Ureter (tissue), 1 donor: ENCODE results near the gene ZFR. TPM values are rescaled to one million over a fixed set of nuclear protein-coding genes. Genes with fewer than 3 reads are reported as not detected.
A peak's percentile ranks its signal among the peaks of the same experiment; 100 is the strongest.
"Not testable (repeated sequence)": the region's sequence is repeated elsewhere in the genome, so short reads cannot be mapped to it uniquely, and the experiment has no call there.

Experiments
- DNase-seq: peaks from one replicate; pipeline ENCODE4 v3.0.0-alpha.2; 2020; ENCODE audit warnings: low spot score
- total RNA-seq: library from RNA; stranded (reverse); gene quantifications from one replicate; pipeline ENCODE4 v1.2.4, GENCODE V29; 2023
- donor health status: DM: yes; HTN: yes; CAD: no.

The ZFR gene
- total RNA-seq, 1 donor from 2014 or later: 85.1 TPM

DNA sequence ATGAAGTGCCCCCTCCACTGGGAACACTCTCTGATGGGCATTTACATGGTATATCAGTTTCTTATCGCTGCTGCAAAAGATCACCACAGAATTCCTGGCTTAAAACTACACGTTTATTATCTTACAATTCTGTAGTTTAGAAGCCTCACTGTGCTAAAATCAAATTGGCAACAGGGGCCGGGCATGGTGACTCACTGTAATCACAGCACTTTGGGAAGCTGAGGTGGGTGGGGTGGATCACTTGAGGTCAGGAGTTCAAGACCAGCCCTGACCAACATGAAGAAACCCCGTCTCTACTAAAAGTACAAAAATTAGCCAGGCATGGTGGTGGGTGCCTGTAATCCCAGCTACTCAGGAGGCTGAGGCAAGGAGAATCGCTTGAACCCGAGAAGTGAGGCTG, 7.8 kb upstream of the ZFR start:
- DNase-seq: not testable (repeated sequence)

GRCh38 chr5:32450952-32451351, 6.4 kb upstream of the ZFR start:
- no peak for DNase-seq

DNA sequence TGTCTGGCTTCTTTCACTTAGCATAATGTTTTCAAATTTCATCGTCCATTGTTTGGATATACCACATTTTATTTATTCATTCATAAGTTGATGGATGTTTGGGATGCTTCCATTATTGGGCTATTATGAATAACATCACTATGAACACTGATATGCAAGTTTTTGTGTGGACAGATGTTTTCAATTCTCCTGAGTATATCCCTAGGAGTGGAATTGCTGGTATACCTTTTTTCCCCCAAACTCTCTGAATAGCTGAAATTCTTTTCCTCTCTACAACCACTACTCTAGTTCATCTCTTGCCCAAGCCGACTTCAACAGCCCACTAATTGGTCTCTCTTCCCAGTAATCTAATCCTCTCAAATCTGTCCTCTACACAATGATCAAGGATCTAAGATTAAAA, 4.7 kb upstream of the ZFR start:
- no peak for DNase-seq

GRCh38 chr5:32446630-32447029, 2.1 kb upstream of the ZFR start:
- no peak for DNase-seq

- no peak for DNase-seq
Observed at GRCh38 chr5:32445831-32446614, 1.5 kb upstream of the ZFR start.

DNA sequence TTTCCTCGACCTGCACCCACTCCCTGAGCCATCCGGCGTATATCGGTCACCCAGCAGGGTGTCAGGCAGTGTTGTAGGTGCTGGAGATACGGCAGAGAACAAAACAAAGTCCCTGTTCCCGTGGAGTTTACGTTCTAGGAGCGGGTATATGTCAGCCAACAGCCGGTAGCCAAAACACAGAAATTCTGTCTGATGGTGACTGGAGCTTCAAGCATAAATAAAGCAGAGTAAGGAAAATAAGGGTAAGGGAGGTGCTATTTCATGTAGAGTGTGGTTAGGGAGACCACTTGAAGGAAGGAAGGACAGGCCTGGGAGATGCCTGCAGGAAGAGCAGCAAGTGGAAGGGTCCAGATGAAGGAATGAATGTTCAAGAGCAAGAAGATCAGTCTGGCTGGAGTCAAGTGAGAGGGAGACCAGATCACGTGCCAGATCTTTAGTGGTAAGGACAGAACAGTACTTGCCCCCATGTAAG, 783 bp upstream of the ZFR start:
- DNase-seq: no peak

DNA sequence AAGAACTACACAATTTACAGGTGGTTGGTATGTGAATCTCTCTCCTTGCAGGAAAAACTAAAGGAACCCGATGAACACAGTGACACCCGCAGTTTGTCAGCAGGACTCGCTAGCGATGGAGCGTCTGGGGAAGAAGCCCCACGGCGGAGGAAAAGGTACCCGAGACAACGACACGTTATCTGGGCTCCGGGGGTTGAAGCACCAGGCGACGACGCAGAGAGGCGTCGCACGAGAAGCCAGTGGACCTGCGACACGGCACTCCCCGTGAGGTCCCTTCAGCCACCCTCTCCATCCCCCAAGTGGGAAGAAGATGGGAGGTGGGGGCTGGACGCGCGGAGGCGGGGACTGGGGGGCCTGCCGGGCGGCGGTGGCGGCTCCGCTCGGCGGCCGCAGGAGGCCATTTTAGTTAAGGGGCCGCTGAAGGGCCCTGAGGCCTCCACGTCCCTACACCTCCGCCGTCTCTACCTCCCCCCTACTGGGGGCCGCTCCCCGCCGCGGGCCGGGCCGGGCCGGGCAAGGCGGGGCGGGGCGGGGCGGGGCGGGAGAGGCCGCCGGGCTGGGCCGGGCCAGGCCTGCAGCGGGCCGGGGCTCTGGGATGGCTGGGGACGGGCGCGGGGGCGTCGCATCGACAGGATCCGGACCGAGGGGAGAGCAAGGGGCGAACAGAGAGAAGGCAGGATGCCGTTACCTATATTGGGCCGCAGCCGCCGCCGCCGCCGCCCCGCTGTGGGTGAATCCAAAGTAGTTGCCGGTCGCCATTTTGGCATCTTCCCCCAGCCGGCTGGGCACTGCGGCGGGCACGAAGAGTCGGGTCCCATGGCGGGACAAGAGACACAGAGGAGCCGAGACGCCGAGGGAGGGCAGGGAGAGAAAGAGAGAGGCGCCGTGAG, 754 bp downstream of the ZFR start:
- peak; percentile 54 for DNase-seq

DNA sequence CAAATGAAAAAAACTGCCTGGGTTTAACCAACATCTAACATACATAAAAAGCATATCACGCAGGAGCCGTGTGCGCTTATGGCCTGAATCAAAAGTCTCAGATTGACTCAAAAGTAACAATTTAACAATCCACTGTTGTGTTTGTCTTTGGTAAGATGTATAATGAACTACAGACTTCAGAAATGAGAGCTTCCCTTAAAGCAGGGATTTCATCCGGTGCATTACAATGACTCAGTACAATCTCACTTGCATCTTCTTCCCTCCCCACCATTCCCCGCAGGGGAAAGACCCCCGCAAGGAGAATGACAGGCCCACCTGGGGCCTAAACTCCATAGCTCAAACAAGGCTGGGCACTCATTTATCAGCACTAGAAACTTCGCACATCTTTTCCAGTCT, 1.4 kb downstream of the ZFR start:
- no peak for DNase-seq

GRCh38 chr5:32439086-32439642, 5.4 kb downstream of the ZFR start:
- no peak for DNase-seq

- DNase-seq: no peak
Observed at GRCh38 chr5:32436553-32437242, 7.8 kb downstream of the ZFR start.

- no peak for DNase-seq
Observed at GRCh38 chr5:32435383-32435782, 9.2 kb downstream of the ZFR start.

DNA sequence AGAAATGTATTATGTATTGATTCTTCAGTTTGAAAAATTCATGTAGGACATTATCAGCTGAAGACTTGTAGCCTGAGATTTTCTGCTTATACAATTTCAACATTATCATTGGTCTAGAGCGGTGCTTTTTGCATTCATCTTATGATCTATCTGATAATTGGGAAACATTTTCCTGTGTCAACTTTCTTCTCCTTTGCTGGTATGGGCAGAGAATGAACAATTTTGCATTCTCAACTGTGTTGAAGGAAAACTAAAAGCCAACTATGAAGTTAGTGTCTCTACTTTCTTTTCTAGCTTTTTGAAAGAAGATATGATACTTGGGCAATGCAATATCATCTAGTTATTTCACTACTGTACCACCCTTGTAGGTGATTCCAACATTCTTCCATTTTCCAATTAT, 10.3 kb downstream of the ZFR start:
- no peak for DNase-seq

DNA sequence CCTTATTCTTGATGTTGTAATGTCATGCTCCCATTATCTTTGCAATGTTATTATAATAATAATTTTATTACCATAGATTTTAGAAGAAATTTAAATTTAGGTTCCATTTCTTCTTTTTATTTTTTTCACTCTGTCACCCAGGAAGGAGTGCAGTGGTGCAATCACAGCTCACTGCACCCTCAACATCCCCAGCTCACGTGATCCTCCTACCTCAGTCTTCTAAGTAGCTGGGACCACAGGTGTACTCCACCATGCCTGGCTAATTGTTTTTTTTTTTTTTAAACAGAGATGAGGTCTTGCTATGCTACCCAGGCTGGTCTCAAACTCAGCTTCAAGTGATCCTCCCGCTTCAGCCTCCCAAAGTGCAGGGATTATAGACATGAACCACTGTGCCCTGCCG, 11.9 kb downstream of the ZFR start:
- DNase-seq: no peak

DNA sequence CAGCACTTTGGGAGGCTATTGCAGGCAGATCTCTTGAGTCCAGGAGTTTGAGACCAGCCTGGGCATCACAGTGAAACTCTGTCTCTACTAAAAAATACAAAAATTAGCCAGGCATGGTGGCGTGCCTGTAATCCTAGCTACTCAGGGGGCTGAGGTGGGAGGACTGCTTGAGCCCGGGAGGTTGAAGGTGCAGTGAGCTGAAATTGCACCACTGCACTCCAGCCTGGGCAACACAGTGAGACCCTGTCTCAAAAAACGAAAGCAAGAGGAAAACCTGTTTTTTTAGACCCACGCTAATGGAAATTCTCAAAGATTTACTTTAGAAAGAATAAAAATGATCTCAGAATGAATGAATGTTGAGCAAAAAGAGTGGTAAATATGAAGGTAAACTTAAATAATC, 13.7 kb downstream of the ZFR start:
- DNase-seq: not testable (repeated sequence)

GRCh38 chr5:32428426-32428825, 16.1 kb downstream of the ZFR start:
- DNase-seq: no peak

GRCh38 chr5:32426440-32427151, 17.9 kb downstream of the ZFR start:
- DNase-seq: no peak

GRCh38 chr5:32422697-32423096, 21.8 kb downstream of the ZFR start:
- DNase-seq: no peak

DNA sequence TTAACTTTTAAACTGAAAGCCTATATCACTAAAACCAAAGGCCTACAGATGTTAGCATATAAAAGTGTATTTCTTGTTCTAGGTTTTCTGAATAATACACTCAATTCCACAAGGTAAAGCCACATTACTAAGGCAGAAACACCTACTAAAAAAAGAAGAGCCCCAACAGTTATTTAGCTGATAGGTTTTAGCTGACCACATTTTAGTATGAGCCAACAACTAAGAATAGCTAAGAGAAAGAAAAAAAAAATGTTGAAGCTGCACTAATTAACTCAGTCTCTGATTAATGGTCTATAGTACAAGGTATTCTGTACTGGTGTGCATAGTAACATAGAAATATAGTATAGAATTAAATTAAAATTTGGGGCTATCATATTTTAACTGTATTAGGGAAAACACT, 23.5 kb downstream of the ZFR start:
- no peak for DNase-seq

DNA sequence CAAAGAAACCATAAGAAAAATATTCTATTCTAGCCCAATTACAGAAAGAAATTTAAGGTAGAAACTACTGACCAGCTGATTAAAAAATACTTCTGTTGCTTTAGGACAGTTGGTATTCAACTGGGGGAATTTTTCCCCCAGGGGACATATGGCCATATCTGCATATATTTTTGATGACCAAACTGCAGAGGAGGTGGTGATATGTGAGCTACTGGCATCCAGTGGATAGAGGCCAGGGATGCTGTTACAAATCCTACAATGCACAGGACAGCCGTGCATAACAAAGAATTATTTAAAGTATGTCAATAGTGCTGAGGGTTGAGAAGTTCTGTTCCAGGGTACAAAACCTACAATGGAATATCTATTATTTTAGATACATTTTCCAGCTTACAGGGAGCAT, 24.0 kb downstream of the ZFR start:
- DNase-seq: no peak

DNA sequence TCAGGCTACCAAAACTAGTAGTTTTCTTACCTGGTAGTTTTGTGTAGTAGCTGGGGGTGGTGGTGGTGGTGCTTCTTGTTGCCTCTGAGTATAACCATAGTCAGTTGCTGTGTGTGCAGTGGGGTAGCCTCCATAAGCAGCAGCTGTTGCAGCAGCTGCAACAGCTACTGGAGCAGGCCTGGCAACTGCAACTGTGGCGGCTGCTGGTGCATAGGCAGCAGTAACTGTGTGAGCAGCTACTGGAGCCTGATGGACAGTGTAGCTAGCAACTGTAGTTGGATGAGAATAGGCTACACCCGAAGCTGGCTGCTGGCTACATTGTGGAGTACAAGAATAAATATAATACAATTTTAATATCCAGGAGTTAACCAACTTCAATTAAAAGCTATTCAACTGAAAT, 24.7 kb downstream of the ZFR start:
- no peak for DNase-seq
